HEK293 (cell line): ENCODE results near the gene SIL1.
A peak's percentile ranks its signal among the peaks of the same experiment; 100 is the strongest.
"Not testable (repeated sequence)": the region's sequence is repeated elsewhere in the genome, so short reads cannot be mapped to it uniquely, and the experiment has no call there.

ENCODE experiments used
- CTCF ChIA-PET: fragments of 350-600 bp; formaldehyde crosslinking; extraction: SDS; loops from one replicate; lab custom pipeline; 2021; ENCODE audit warnings: antibody characterized with exemption; lab: Yijun Ruan, JAX
- POLR2A ChIA-PET: fragments of 300-600 bp; formaldehyde crosslinking; extraction: SDS; loops from one replicate; lab custom pipeline; 2020; ENCODE audit warnings: antibody characterized with exemption, inconsistent platforms; lab: Yijun Ruan, JAX
- H3K27ac ChIP-seq: fragments of 200-500 bp; sonication (Bioruptor generic); 2 replicates; pipeline ENCODE4 v1.5.1; 2014; ENCODE audit warnings: low read depth, low read length, control low read depth, inconsistent platforms; ENCODE audit errors: extremely low read depth
- H3K36me3 ChIP-seq, 2 experiments: fragments of 200-500 bp in 1 of 2; sonication (Bioruptor generic) in 1 of 2; 1 replicate in 1 of 2; 2 replicates in 1 of 2; pipeline ENCODE4 v1.5.1; 2014 to 2017; ENCODE audit warnings: inconsistent platforms in 2 of 2, low read length in 2 of 2; ENCODE audit not compliant: control insufficient read depth in 2 of 2, insufficient read depth in 1 of 2
- H3K4me1 ChIP-seq: fragments of 200-500 bp; sonication (Bioruptor generic); 2 replicates; pipeline ENCODE4 v1.5.1; 2014; ENCODE audit warnings: mild to moderate bottlenecking, low read length, inconsistent platforms; ENCODE audit not compliant: control insufficient read depth, insufficient read depth
- H3K4me3 ChIP-seq: 2 replicates; pipeline ENCODE4 v1.5.1; 2011; ENCODE audit warnings: low read depth, mild to moderate bottlenecking, control low read depth, low read length, moderate library complexity
- H3K9me3 ChIP-seq: fragments of 200-500 bp; sonication (Bioruptor generic); 2 replicates; pipeline ENCODE4 v1.5.1; 2014; ENCODE audit warnings: low read depth, low read length, inconsistent platforms; ENCODE audit not compliant: control insufficient read depth, insufficient read depth
- MZF1 ChIP-seq: fragments of 450-650 bp; formaldehyde crosslinking; IDR thresholded peaks from 2 replicates; pipeline ENCODE4 v1.5.1; 2017; ENCODE audit warnings: missing biosample characterization, missing genetic modification characterization, borderline replicate concordance
- OSR2 ChIP-seq: fragments of 450-650 bp; formaldehyde crosslinking; IDR thresholded peaks from 2 replicates; pipeline ENCODE4 v1.5.1; 2016; ENCODE audit warnings: missing biosample characterization, missing genetic modification characterization
- SP2 ChIP-seq: fragments of 450-650 bp; formaldehyde crosslinking; IDR thresholded peaks from 2 replicates; pipeline ENCODE4 v1.5.1; 2016; ENCODE audit warnings: missing biosample characterization, missing genetic modification characterization
- ZBTB17 ChIP-seq: fragments of 450-650 bp; formaldehyde crosslinking; IDR thresholded peaks from 2 replicates; pipeline ENCODE4 v1.5.1; 2016; ENCODE audit warnings: missing biosample characterization, missing genetic modification characterization
- ZBTB20 ChIP-seq: fragments of 450-650 bp; formaldehyde crosslinking; IDR thresholded peaks from 2 replicates; pipeline ENCODE4 v1.5.1; 2016; ENCODE audit warnings: missing biosample characterization, missing genetic modification characterization
- ZBTB8A ChIP-seq: fragments of 450-650 bp; formaldehyde crosslinking; IDR thresholded peaks from 2 replicates; pipeline ENCODE4 v1.5.1; 2016; ENCODE audit warnings: missing biosample characterization, missing genetic modification characterization
- ZFP41 ChIP-seq: fragments of 450-650 bp; formaldehyde crosslinking; IDR thresholded peaks from 2 replicates; pipeline ENCODE4 v1.5.1; 2016; ENCODE audit warnings: missing biosample characterization, missing genetic modification characterization, borderline replicate concordance
- ZNF146 ChIP-seq: fragments of 450-650 bp; formaldehyde crosslinking; IDR thresholded peaks from 2 replicates; pipeline ENCODE4 v1.5.1; 2016; ENCODE audit warnings: missing biosample characterization, missing genetic modification characterization
- ZNF16 ChIP-seq: fragments of 450-650 bp; formaldehyde crosslinking; IDR thresholded peaks from 2 replicates; pipeline ENCODE4 v1.5.1; 2016; ENCODE audit warnings: low read depth, missing biosample characterization, missing genetic modification characterization
- ZNF529 ChIP-seq: fragments of 450-650 bp; formaldehyde crosslinking; IDR thresholded peaks from 2 replicates; pipeline ENCODE4 v1.5.1; 2017; ENCODE audit warnings: missing genetic modification characterization, missing biosample characterization; ENCODE audit not compliant: insufficient replicate concordance
- ZNF549 ChIP-seq: fragments of 450-650 bp; IDR thresholded peaks from 2 replicates; pipeline ENCODE4 v1.5.1; 2018; ENCODE audit warnings: missing biosample characterization, missing genetic modification characterization, mild to moderate bottlenecking, inconsistent platforms, moderate library complexity
- ZNF585B ChIP-seq: fragments of 450-650 bp; formaldehyde crosslinking; IDR thresholded peaks from 2 replicates; pipeline ENCODE4 v1.5.1; 2016; ENCODE audit warnings: missing biosample characterization, missing genetic modification characterization
- ZNF792 ChIP-seq: fragments of 450-650 bp; formaldehyde crosslinking; IDR thresholded peaks from 2 replicates; pipeline ENCODE4 v1.5.1; 2016; ENCODE audit warnings: missing biosample characterization, missing genetic modification characterization
- ZNF830 ChIP-seq: fragments of 450-650 bp; IDR thresholded peaks from 2 replicates; pipeline ENCODE4 v1.5.0; 2018; ENCODE audit warnings: missing biosample characterization, missing genetic modification characterization, low read depth, mild to moderate bottlenecking, moderate library complexity
- ZSCAN16 ChIP-seq: fragments of 450-650 bp; formaldehyde crosslinking; IDR thresholded peaks from 2 replicates; pipeline ENCODE4 v1.5.1; 2016; ENCODE audit warnings: missing biosample characterization, missing genetic modification characterization
- TF ChIP-seq, protein P1 (sequence below): fragments of 450-650 bp; formaldehyde crosslinking; IDR thresholded peaks from 2 replicates; pipeline ENCODE4 v1.5.1; 2016; ENCODE audit warnings: missing biosample characterization, missing genetic modification characterization
- TF ChIP-seq, protein P2 (sequence below): fragments of 450-650 bp; formaldehyde crosslinking; IDR thresholded peaks from 2 replicates; pipeline ENCODE4 v1.5.1; 2017; ENCODE audit warnings: missing biosample characterization, missing genetic modification characterization
- TF ChIP-seq, protein P3 (sequence below): fragments of 450-650 bp; formaldehyde crosslinking; IDR thresholded peaks from 2 replicates; pipeline ENCODE4 v1.5.1; 2016; ENCODE audit warnings: missing biosample characterization, missing genetic modification characterization

SIL1 gene

DNA sequence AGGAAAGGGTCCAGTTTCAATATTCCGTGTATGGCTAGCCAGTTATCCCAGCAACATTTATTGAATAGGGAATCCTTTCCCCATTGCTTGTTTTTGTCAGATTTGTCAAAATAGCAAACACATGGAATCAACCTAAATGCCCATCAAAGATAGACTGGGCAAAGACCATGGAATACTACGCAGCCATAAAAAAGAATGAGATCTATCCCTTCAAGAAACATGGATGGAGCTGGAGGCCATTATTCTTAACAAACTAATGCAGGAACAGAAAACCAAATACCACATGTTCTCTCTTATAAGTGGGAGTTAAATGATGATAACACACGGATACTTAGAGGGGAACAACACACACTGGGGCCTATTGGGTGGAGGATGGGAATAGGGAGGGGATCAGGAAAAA, 161.8 kb downstream of the SIL1 start:
- TF ChIP-seq ZNF146 (tag by site-specific recombination) = peak; percentile 60; the same call in 1 of the 2 replicates
- H3K36me3 ChIP-seq, H3K27ac ChIP-seq, CTCF ChIA-PET, POLR2A ChIA-PET, H3K4me3 ChIP-seq, H3K4me1 ChIP-seq, H3K9me3 ChIP-seq: not testable (repeated sequence)

DNA sequence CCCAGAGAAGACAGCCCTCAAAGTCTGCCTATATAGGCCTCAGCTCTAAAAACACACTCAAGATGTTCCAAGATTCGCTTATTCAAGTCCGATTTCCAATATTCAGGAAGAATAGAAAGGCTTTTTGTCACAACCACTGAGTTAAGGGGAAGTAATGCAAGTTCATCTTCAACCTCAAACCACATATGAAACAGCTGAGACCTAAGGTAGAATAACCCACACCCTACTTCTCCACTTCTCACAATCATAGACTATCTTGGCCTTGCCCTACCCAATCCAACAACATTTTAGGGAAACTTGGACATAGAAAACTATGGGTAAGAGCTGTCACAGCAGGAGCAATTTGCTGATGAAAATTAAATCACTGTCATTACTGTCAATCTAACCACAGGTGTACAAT, 171.0 kb downstream of the SIL1 start:
- no peak for TF ChIP-seq ZFP41
- TF ChIP-seq OSR2 (tag by site-specific recombination) = no peak
- TF ChIP-seq ZSCAN16 (tag by site-specific recombination) = no peak
- no peak for TF ChIP-seq ZNF529 (tag by site-specific recombination)
- TF ChIP-seq, protein P1, sequence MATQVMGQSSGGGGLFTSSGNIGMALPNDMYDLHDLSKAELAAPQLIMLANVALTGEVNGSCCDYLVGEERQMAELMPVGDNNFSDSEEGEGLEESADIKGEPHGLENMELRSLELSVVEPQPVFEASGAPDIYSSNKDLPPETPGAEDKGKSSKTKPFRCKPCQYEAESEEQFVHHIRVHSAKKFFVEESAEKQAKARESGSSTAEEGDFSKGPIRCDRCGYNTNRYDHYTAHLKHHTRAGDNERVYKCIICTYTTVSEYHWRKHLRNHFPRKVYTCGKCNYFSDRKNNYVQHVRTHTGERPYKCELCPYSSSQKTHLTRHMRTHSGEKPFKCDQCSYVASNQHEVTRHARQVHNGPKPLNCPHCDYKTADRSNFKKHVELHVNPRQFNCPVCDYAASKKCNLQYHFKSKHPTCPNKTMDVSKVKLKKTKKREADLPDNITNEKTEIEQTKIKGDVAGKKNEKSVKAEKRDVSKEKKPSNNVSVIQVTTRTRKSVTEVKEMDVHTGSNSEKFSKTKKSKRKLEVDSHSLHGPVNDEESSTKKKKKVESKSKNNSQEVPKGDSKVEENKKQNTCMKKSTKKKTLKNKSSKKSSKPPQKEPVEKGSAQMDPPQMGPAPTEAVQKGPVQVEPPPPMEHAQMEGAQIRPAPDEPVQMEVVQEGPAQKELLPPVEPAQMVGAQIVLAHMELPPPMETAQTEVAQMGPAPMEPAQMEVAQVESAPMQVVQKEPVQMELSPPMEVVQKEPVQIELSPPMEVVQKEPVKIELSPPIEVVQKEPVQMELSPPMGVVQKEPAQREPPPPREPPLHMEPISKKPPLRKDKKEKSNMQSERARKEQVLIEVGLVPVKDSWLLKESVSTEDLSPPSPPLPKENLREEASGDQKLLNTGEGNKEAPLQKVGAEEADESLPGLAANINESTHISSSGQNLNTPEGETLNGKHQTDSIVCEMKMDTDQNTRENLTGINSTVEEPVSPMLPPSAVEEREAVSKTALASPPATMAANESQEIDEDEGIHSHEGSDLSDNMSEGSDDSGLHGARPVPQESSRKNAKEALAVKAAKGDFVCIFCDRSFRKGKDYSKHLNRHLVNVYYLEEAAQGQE (tag by site-specific recombination) = no peak
- POLR2A ChIA-PET = interaction anchor here (0.5 kb wide), 1 partner anchor 477 kb away, joined by 3 read pairs; no protein-coding TSS in a partner anchor
- CTCF ChIA-PET = interaction anchor here (0.5 to 0.7 kb wide), 3 partner anchors 47 to 187 kb away, joined by 3 to 4 read pairs (median 3); no protein-coding TSS in a partner anchor
- peaks cover 0 to 3% of the 10 kb centered on the region in 2 experiments; a peak in 2 of 3 replicates for H3K36me3 ChIP-seq
- H3K4me3 ChIP-seq = no peak overlapping the region
- no peak overlapping the region for H3K27ac ChIP-seq
- no peaks in the 10 kb centered on the region for H3K9me3 ChIP-seq
- peaks cover 4% of the 10 kb centered on the region for H3K4me1 ChIP-seq

DNA sequence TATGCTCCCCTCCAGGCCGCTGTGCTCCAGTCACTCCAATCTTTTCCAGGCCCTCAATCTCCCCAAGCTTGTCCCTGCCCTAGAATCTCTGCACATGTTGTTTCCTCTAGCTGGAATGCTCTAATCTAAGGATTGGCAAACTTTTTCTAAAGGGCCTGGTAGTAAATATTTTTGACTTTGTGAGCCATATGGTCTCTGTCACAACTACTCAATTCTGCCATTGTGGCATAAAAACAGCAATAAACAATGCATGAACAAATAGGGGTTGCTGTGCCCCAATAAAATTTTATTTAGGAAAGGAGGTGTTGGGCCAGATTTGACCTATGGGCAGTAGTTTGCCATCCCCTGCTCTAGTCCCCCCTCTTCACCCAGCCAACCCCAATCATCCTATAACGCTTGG, 172.5 kb downstream of the SIL1 start:
- H3K36me3 ChIP-seq = peaks cover 0 to 7% of the 10 kb centered on the region in 2 experiments; a peak in 2 of 3 replicates
- H3K27ac ChIP-seq = no peak overlapping the region
- H3K4me3 ChIP-seq = no peak overlapping the region
- ChIA-PET POLR2A (no interaction called here), CTCF (interaction anchor here (0.5 kb wide), 1 partner anchor 200 kb away, joined by 5 read pairs; no protein-coding TSS in a partner anchor)
- TF ChIP-seq ZSCAN16 (tag by site-specific recombination) (no peak), ZNF549 (no peak), ZBTB17 (tag by site-specific recombination) (no peak), MZF1 (tag by site-specific recombination) (no peak), ZNF792 (tag by site-specific recombination) (no peak), ZNF16 (no peak), ZBTB8A (tag by site-specific recombination) (no peak), ZNF830 (tag by site-specific recombination) (no peak), SP2 (tag by site-specific recombination) (no peak), ZBTB20 (tag by site-specific recombination) (no peak), ZNF585B (tag by site-specific recombination) (no peak)
- TF ChIP-seq, protein P2, sequence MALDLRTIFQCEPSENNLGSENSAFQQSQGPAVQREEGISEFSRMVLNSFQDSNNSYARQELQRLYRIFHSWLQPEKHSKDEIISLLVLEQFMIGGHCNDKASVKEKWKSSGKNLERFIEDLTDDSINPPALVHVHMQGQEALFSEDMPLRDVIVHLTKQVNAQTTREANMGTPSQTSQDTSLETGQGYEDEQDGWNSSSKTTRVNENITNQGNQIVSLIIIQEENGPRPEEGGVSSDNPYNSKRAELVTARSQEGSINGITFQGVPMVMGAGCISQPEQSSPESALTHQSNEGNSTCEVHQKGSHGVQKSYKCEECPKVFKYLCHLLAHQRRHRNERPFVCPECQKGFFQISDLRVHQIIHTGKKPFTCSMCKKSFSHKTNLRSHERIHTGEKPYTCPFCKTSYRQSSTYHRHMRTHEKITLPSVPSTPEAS = no peak
- TF ChIP-seq, protein P3, sequence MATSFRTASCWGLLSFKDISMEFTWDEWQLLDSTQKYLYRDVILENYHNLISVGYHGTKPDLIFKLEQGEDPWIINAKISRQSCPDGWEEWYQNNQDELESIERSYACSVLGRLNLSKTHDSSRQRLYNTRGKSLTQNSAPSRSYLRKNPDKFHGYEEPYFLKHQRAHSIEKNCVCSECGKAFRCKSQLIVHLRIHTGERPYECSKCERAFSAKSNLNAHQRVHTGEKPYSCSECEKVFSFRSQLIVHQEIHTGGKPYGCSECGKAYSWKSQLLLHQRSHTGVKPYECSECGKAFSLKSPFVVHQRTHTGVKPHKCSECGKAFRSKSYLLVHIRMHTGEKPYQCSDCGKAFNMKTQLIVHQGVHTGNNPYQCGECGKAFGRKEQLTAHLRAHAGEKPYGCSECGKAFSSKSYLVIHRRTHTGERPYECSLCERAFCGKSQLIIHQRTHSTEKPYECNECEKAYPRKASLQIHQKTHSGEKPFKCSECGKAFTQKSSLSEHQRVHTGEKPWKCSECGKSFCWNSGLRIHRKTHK (tag by site-specific recombination) = no peak
- TF ChIP-seq, all 188 proteins: peak for 0
- no peaks in the 10 kb centered on the region for H3K9me3 ChIP-seq
- H3K4me1 ChIP-seq = peaks cover 4% of the 10 kb centered on the region
